HEK293 (cell line): ENCODE measurements around the gene MRPL21.

ENCODE experiments used
- GLI4 ChIP-seq: fragments of 450-650 bp; formaldehyde crosslinking; IDR thresholded peaks from 2 replicates; pipeline ENCODE4 v1.5.1; 2016; ENCODE audit warnings: missing biosample characterization, missing genetic modification characterization
- HOXD13 ChIP-seq: sonication (generic); formaldehyde crosslinking; IDR thresholded peaks from 2 replicates; pipeline ENCODE4 v1.8.0; 2022; ENCODE audit warnings: missing genetic modification reagents, borderline replicate concordance
- KLF10 ChIP-seq: fragments of 450-650 bp; IDR thresholded peaks from 2 replicates; pipeline ENCODE4 v1.5.1; 2018; ENCODE audit warnings: missing biosample characterization, mild to moderate bottlenecking, missing genetic modification characterization
- KLF9 ChIP-seq: fragments of 450-650 bp; formaldehyde crosslinking; IDR thresholded peaks from 2 replicates; pipeline ENCODE4 v1.5.1; 2016; ENCODE audit warnings: missing biosample characterization, missing genetic modification characterization, low read depth
- PBX3 ChIP-seq: sonication (generic); formaldehyde crosslinking; IDR thresholded peaks from 2 replicates; pipeline ENCODE4 v1.8.1; 2022; ENCODE audit warnings: mild to moderate bottlenecking, moderate library complexity, missing genetic modification reagents
- REST ChIP-seq: fragments of 450-650 bp; formaldehyde crosslinking; IDR thresholded peaks from 2 replicates; pipeline ENCODE4 v1.5.1; 2016; ENCODE audit warnings: missing biosample characterization, missing genetic modification characterization
- SALL2 ChIP-seq: fragments of 450-650 bp; formaldehyde crosslinking; IDR thresholded peaks from 2 replicates; pipeline ENCODE4 v1.5.0; 2017; ENCODE audit warnings: missing biosample characterization, mild to moderate bottlenecking, missing genetic modification characterization, borderline replicate concordance
- ZNF138 ChIP-seq: fragments of 450-650 bp; formaldehyde crosslinking; IDR thresholded peaks from 2 replicates; pipeline ENCODE4 v1.5.1; 2016; ENCODE audit warnings: missing biosample characterization, missing genetic modification characterization, borderline replicate concordance
- ZNF529 ChIP-seq: fragments of 450-650 bp; formaldehyde crosslinking; IDR thresholded peaks from 2 replicates; pipeline ENCODE4 v1.5.1; 2017; ENCODE audit warnings: missing genetic modification characterization, missing biosample characterization; ENCODE audit not compliant: insufficient replicate concordance
- ZNF776 ChIP-seq: fragments of 450-650 bp; formaldehyde crosslinking; IDR thresholded peaks from 2 replicates; pipeline ENCODE4 v1.5.0; 2017; ENCODE audit warnings: missing biosample characterization, missing genetic modification characterization, borderline replicate concordance
- ZNF830 ChIP-seq: fragments of 450-650 bp; IDR thresholded peaks from 2 replicates; pipeline ENCODE4 v1.5.0; 2018; ENCODE audit warnings: missing biosample characterization, missing genetic modification characterization, low read depth, mild to moderate bottlenecking, moderate library complexity
- TF ChIP-seq, protein P1 (sequence below): fragments of 450-650 bp; formaldehyde crosslinking; IDR thresholded peaks from 2 replicates; pipeline ENCODE4 v1.5.1; 2016; ENCODE audit warnings: missing biosample characterization, missing genetic modification characterization
- TF ChIP-seq, protein P2 (sequence below): fragments of 450-650 bp; formaldehyde crosslinking; optimal IDR thresholded peaks from 2 replicates; pipeline ENCODE3; 2016; ENCODE audit warnings: missing biosample characterization, mild to moderate bottlenecking, missing genetic modification characterization
- TF ChIP-seq, protein P3 (sequence below): IDR thresholded peaks from 2 replicates; pipeline ENCODE4 v1.6.1; 2011; ENCODE audit warnings: mild to moderate bottlenecking, low read depth, low read length, borderline replicate concordance

- TF ChIP-seq, protein P1, sequence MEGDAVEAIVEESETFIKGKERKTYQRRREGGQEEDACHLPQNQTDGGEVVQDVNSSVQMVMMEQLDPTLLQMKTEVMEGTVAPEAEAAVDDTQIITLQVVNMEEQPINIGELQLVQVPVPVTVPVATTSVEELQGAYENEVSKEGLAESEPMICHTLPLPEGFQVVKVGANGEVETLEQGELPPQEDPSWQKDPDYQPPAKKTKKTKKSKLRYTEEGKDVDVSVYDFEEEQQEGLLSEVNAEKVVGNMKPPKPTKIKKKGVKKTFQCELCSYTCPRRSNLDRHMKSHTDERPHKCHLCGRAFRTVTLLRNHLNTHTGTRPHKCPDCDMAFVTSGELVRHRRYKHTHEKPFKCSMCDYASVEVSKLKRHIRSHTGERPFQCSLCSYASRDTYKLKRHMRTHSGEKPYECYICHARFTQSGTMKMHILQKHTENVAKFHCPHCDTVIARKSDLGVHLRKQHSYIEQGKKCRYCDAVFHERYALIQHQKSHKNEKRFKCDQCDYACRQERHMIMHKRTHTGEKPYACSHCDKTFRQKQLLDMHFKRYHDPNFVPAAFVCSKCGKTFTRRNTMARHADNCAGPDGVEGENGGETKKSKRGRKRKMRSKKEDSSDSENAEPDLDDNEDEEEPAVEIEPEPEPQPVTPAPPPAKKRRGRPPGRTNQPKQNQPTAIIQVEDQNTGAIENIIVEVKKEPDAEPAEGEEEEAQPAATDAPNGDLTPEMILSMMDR (tag by site-specific recombination), result no peak
- TF ChIP-seq GLI4 (tag by site-specific recombination) (no peak), REST (no peak), SALL2 (tag by site-specific recombination) (no peak), ZNF830 (tag by site-specific recombination) (no peak), KLF10 (tag by site-specific recombination) (no peak), PBX3 (no peak), HOXD13 (CRISPR knock-in tag) (no peak), ZNF138 (tag by site-specific recombination) (no peak), ZNF529 (tag by site-specific recombination) (no peak), ZNF776 (tag by site-specific recombination) (no peak), KLF9 (tag by site-specific recombination) (no peak)
- TF ChIP-seq, protein P2, sequence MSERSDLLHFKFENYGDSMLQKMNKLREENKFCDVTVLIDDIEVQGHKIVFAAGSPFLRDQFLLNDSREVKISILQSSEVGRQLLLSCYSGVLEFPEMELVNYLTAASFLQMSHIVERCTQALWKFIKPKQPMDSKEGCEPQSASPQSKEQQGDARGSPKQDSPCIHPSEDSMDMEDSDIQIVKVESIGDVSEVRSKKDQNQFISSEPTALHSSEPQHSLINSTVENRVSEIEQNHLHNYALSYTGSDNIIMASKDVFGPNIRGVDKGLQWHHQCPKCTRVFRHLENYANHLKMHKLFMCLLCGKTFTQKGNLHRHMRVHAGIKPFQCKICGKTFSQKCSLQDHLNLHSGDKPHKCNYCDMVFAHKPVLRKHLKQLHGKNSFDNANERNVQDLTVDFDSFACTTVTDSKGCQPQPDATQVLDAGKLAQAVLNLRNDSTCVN (tag by site-specific recombination), result no peak
- TF ChIP-seq, protein P3, sequence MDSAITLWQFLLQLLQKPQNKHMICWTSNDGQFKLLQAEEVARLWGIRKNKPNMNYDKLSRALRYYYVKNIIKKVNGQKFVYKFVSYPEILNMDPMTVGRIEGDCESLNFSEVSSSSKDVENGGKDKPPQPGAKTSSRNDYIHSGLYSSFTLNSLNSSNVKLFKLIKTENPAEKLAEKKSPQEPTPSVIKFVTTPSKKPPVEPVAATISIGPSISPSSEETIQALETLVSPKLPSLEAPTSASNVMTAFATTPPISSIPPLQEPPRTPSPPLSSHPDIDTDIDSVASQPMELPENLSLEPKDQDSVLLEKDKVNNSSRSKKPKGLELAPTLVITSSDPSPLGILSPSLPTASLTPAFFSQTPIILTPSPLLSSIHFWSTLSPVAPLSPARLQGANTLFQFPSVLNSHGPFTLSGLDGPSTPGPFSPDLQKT, result no peak
These were observed 8.6 kb upstream of the MRPL21 start for GRCh38 chr11:68912254-68912653.
